Activated CD8-positive, alpha-beta memory T cell treated with anti-CD3 and anti-CD28 coated beads, Interleukin-2, amount 50 U/mL, for 1 hour (primary cell): ENCODE measurements around the gene TIFAB.

Experiments
- DNase-seq: peaks from one replicate; pipeline ENCODE4 v3.0.0-alpha.2; 2020; ENCODE audit errors: extremely low read depth

The TIFAB gene

GRCh38 chr5:135425641-135426040, 26.5 kb downstream of the TIFAB start:
- no peak for DNase-seq

DNA sequence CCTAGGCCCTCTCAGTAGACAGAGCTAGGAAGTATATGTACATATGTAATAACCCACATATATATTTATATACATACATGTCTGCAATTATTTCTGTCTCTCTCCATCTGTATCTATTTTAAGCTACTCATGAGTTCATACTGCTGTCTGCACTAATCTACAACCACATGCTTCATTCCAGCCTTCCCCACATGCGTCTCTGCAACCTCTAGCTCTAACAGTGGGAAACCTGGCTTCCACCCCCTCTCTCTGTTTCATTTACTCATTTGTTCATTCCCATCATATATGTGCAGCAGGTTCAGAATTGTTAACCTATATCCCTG, 28.3 kb downstream of the TIFAB start:
- DNase-seq = no peak

- no peak for DNase-seq
Observed at GRCh38 chr5:135423146-135423845, 28.9 kb downstream of the TIFAB start.

DNA sequence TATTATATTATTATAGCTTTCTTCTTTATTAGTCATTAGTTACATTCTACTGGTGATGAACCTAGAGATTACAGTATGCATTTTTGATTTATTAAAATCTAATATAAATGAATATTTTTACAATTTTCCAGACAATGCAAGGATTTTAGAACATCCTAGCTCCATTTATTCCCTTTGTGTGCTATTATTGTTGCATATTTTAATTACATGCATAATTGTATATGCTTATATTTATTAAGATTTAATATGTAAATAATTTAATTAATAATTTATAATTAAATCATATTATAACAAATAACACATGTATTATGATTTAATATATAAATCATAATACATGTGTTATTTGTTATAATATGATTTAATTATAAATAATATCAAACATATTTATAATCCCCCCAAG, 29.7 kb downstream of the TIFAB start:
- no peak for DNase-seq

DNA sequence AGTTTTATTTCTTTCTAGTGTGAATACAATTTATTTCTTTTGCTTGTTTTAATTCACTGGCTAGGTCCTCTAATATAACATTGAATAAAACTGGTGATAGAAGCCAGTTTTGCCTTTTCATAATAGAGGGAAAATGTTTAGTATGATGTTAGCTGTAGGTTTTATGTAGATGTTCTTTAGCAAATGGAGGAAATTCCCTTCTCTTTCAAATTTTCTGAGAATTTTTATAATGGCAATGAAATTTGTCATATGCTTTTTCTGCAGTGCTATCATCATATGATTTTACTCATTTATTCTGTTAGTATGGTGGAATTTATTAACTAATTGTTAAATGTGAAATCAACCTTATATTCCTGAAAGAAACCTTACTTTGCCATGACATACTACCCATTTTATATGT, 35.1 kb downstream of the TIFAB start:
- no peak for DNase-seq

DNA sequence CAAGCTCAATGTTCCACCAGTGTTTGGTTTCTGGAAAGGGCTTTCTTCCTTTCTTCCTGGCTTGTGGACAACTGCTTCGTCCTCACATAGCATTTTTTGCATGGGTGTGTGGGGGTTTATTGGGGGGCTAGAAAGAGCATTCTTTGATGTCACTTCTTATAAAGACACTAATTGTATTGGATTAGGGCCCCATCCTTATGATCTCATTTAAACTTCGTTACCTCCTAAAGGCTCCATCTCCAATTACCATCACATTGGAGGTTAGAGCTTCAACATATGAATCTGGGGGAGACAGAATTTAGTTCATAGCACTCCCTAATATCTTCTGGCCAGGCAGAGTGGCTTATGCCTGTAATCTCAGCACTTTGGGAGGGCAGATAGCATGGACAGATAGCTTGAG, 47.1 kb downstream of the TIFAB start:
- no peak for DNase-seq

DNA sequence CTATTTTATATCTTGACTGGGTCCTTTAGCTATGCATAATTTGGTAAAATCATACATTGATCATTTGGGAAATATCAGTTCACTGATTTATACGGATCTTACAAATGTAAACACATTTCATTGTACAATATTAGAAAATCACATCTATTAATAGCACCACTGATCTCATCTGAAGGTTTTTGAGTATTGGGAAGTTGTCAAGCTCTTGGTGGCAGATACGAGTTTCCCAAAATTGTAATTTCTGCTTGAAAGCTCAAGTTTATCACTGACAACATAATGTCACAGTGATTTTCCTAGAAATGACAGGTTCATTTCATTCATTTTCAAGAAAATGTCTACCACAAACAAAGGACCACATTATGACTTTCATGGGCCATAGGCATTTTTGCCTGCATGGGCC, 50.1 kb downstream of the TIFAB start:
- DNase-seq = no peak

- DNase-seq = no peak
Observed at GRCh38 chr5:135400866-135401265, 51.3 kb downstream of the TIFAB start.

- no peak for DNase-seq
Observed at GRCh38 chr5:135399794-135400542, 52.2 kb downstream of the TIFAB start.

GRCh38 chr5:135398855-135399793, 53.0 kb downstream of the TIFAB start, which contains the start of gene MACROH2A1:
Gene MACROH2A1 (minus strand): TSS chr5:135399231. CDS start chr5:135389093, 10,138 bp downstream.
- peak; percentile 38 for DNase-seq

GRCh38 chr5:135398160-135398854, 53.8 kb downstream of the TIFAB start:
- no peak for DNase-seq
